DOHH2 (cell line): ENCODE data around the gene LENEP.

Experiments
- EZH2phosphoT487 ChIP-seq: fragments of 200-600 bp; sonication (generic); IDR thresholded peaks from 2 replicates; pipeline ENCODE4 v1.6.1; 2017; ENCODE audit warnings: borderline replicate concordance, mild to moderate bottlenecking, antibody characterized with exemption, low read length, moderate library complexity, mixed read lengths
- TF ChIP-seq, protein P1 (sequence below): fragments of 200-600 bp; sonication (generic); IDR thresholded peaks from one replicate; pipeline ENCODE4 v1.5.1; 2014; ENCODE audit warnings: antibody characterized with exemption, mild to moderate bottlenecking, low read depth, low read length; ENCODE audit not compliant: poor library complexity, severe bottlenecking

DNA sequence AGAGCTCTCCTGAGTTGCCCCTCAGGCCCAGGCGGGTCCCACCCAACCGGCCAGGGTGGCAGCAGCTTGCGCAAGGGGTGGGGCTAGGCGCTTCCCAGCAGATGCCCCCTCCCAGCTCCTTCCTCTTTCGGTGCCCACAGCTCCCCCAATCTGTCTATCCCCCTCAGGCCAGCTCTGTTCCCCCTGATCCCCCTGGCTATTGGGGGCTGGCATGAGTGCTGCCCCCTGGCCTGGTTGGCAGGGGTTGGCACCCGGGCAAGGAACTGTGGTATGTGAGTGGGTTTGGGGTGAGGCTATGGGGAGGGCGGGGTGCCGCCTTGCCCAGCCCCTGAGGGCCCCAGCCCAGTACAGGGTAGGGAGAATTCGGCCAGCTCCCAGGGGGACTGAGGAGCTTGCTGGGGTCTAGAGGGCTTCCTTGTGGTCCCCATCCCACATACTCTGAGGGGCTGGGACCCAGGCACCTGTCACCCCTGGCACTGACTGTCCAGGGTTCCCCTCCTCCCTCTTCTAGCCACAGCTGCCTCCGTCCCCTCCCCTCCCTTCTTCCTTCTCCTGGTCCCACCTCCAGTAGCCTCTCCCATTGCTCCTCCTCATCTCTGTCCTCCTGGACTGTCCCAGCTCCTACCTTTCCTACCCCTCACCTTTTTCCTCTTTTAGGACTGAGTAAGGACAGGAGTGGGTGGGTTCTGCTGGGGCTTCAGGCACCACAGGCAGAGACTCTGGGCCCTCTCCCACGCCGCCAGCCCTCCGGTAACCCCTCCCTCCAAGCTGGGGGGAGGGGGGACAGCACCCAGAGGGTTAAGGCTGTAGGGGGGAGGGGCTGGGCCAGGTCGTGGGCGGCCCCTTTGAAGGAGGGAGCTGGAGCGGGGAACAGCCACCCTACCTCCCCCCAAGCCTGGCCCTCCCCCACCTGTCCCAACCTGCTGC is 14.9 kb downstream of the LENEP start:
- TF ChIP-seq, protein P1, sequence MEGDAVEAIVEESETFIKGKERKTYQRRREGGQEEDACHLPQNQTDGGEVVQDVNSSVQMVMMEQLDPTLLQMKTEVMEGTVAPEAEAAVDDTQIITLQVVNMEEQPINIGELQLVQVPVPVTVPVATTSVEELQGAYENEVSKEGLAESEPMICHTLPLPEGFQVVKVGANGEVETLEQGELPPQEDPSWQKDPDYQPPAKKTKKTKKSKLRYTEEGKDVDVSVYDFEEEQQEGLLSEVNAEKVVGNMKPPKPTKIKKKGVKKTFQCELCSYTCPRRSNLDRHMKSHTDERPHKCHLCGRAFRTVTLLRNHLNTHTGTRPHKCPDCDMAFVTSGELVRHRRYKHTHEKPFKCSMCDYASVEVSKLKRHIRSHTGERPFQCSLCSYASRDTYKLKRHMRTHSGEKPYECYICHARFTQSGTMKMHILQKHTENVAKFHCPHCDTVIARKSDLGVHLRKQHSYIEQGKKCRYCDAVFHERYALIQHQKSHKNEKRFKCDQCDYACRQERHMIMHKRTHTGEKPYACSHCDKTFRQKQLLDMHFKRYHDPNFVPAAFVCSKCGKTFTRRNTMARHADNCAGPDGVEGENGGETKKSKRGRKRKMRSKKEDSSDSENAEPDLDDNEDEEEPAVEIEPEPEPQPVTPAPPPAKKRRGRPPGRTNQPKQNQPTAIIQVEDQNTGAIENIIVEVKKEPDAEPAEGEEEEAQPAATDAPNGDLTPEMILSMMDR: no peak
- TF ChIP-seq EZH2phosphoT487: no peak
